GM18519 (cell line): ENCODE results near the gene TEN1.
"Not testable (repeated sequence)": the region's sequence is repeated elsewhere in the genome, so short reads cannot be mapped to it uniquely, and the experiment has no call there.

Experiments
- ATAC-seq: cut with Tn5 transposase; IDR thresholded peaks from one replicate; pipeline ENCODE4 v1.9.1; 2021; ENCODE audit warnings: mild to moderate bottlenecking, moderate library complexity; ENCODE audit not compliant: unreplicated experiment, low FRiP score

Gene TEN1, protein sequence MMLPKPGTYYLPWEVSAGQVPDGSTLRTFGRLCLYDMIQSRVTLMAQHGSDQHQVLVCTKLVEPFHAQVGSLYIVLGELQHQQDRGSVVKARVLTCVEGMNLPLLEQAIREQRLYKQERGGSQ

DNA sequence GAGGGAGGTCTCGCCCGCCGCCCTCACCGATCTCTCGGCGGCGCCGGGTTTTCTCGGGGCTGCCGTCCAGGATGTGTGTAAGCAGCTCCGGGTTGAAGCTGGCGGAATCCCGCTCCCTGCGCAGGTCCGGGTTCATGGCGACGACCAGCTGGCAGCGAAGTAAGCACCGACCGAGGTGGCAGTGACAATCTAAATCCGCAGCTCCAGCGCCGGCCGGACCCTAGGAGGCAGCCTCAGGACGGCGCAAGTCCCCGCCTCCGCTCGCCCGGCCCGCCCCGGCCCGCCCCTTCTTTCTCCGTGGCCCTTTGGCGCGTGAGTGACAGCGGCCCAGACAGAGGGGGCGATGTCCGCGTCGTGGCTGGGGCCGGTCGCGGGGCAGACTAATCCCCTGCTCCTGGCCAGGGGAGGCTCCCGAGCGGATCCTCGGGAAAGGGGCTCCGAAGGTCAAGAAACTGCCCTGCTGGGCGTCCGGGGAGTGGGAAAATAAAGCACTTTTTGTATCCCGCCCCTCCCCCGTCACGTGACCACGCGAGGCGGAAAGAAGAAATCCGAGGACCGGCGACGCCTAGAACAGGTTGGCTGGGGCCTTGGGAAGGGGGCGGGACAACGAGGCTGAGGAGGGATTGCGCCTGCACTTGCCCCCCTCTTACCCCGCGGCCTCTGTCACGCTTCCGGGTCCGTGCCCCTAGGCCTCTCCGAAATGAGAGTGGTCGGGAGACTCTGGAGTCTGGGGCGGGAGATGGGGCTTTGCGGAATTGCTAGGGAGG lies at the start of gene TEN1, which contains the start of gene ACOX1:
Gene TEN1 (plus strand): TSS at position 303 of the 767 bp plus-strand sequence. CDS start 6,953 bp downstream, outside the sequence.
Gene ACOX1 (minus strand): TSS at position 229 of the 767 bp plus-strand sequence. CDS start 93 bp downstream, at position 136.
- ATAC-seq: peak; percentile 71

DNA sequence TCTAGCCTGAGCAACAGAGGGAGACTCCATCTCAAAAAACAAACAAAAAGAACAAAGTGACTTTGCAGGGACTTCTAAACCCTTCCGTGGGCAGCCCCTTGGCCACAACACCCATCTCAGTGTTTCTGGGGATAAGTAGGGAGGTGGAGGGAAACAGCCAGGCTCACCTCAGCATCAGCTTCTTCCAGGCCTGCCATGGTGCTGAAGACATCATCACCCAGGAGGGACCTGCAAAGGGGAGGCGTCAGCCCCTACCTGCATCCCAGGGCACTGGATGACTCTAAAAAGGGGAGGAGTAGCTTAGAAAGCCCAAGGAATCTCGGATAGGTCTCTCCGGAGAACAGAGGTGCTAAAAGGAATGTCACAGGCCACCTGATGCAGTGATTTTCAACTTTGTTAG lies 48.0 kb upstream of the TEN1 start:
- ATAC-seq: no peak

DNA sequence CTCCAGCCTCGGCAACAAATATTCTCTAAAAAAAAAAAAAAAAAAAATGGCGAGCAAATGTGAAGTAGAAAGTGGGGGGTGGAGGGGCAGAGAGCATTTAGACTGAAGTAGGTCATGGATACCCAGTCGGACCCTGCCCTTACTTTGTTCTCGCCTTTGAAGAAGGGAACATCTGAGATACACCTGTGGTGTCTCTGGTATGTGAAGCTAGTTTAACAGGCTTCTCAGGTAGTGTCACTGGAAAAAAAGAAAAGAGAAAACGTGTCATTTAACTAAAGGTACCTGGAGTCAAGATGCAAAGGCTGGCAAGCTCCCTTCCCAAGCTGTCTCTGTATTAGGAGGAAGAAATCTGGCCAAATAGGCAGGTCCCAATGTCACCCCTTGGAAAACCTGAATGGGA lies 46.2 kb upstream of the TEN1 start:
- no peak for ATAC-seq

DNA sequence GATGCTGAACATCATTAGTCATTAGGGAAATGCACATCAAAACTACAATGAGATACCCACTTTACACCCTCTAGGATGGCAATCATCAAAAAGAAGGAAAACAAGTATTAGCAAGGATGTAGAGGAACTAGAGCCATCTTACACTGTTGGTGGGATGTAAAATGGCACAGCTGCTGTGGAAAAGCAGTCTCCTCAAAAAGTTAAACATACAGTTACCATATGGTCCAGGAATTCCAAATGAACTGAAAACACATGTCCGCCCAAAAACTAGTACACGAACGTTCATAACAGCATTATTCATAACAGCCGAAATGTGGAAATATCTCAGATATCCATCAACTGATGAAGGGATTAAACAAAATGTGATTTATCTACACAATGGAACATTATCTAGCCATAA lies 45.2 kb upstream of the TEN1 start:
- no peak for ATAC-seq

DNA sequence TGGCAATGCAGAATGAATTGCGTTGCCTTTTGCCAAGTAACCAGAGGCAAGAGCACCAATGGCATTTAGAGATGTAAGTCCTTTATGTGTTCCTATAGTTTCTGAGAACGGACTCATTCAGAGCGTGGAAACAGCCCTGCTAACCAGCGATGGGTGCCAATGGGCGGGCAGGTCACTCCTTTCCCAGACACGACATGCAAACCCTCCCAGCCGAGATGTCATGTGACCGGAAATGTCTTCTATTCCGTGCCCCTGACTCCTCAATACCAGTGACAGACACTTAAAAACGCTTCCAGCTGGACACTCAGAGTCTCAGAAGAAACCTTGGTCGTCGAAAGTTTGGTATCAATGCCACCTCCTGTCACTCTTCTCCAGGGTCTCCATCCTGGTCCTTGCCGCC lies 41.4 kb upstream of the TEN1 start:
- no peak for ATAC-seq

DNA sequence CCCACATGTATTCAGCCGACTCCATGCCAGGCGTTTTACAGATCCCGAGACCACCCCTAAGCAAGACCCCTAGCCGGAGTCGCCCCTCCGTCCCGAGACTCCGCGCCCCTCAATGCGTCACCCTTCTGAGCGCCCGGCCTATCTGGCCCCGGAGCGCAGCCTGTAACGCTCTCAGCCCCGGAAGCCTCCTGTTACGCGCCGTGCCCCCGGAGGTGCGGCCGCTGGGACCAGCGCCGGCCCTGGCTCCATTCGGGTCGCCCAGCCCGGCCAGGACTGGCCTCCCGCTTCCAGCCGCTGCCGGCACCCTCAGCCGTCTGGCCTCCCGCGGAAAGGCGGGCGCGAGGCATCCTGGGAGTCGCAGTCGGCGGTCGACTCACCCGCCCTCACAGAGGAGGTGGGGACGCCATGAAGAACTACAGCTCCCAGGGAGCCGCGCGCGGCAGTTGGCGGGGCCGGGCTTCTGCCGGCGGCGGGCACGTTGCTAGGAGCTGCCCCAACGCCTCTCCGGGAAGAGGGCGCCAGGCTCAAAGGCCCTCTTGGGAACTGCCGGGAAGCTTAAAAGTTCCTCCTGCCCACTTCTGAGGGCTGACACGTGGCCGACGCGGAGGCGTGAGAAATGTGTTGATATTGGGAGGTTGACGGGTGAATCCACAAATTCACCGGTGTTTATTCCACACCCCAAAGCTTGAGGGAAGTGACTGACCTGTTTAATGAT lies 38.2 kb upstream of the TEN1 start, which contains the start of gene FBF1:
Gene FBF1 (minus strand): TSS at position 316 of the 715 bp plus-strand sequence. CDS start 2,893 bp downstream, outside the sequence.
- ATAC-seq: peak; percentile 82

DNA sequence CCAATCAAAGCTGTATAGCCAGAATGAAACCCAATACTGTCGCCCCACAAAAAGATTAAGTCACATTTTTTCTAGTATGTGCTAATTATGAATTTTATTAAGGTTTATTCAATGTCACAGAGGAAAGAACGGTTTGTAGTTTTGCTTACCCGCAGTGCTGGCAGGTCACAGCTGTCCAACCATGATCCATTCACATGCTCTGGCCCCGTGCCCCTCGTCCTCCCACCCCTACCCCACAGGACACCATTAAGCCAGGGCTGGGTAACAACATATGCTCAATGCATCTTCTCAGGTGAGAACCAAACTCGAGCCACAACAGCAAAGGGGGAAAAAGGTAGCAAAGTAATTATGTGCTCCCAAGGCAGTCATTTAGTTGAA lies 37.6 kb upstream of the TEN1 start:
- ATAC-seq: no peak

DNA sequence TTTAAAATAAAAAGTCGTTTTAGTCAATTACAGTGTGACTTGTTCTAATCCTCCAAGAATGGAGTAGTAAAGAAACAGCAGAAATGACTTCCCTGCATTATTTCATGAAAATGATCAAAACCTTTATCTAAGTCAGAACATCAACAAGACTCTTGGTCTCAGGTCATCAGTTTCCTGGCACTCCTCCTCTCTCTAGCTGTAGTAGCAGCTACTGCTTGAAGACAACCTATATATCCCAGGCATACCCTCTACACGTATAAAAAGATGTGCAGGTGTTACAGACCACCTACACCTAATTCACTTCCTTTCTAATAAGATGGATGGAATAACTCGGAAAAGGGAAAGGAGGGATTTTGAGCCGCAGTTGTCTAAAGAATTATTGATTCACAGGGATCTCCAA lies 36.6 kb upstream of the TEN1 start:
- no peak for ATAC-seq

DNA sequence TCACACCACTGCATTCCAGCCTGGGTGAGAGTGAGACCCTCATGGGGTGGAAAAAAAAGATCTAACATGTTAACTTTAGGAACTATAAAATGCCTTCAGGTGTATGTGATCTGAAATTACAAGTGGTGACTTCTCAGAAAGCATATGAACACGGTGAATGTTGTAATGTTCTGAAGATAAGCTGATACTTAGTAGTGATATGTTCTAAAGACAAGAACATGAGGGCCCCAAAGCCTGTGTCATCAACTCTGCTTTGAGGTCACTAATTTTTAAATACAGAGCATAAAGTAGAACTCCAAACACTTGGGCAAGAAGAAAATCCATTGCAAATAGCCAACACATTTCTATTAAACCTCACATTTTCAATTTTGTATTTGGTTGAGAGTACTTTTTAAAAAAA lies 35.5 kb upstream of the TEN1 start:
- ATAC-seq: no peak

DNA sequence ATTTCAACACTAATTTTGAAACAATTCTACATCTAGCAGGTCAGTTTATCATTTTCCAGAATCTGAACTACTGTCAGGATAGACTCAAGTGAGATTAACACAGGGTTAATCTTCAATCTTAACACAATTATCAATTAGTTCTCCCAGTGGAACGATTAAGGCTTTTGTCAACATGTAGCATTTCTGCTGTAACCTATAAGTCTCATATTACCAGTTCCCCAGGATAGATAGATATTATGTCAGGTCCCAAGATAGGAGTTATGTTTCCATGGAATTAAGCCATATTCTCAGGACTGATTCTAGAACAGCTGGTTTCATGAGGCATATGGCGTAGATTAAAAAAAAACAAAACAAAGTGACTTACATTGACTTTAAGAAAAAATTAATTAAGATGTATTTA lies 33.8 kb upstream of the TEN1 start:
- no peak for ATAC-seq

DNA sequence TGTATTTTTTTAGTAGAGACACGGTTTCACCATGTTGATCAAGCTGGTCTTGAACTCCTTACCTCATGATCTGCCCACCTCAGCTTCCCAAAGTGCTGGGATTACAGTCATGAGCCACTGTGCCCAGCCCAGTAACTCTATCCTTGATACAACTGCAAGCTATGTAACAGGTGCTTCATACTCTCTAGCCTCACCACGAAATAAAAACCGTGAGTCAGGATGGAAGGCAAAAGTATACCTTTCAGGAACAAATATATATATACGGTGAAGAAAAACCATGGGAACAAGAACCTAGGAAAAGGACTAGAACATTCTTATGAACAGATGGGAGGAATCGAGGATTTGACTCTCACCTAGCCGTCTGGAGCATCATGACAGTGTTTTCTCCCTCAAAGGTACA lies 28.6 kb upstream of the TEN1 start:
- no peak for ATAC-seq

DNA sequence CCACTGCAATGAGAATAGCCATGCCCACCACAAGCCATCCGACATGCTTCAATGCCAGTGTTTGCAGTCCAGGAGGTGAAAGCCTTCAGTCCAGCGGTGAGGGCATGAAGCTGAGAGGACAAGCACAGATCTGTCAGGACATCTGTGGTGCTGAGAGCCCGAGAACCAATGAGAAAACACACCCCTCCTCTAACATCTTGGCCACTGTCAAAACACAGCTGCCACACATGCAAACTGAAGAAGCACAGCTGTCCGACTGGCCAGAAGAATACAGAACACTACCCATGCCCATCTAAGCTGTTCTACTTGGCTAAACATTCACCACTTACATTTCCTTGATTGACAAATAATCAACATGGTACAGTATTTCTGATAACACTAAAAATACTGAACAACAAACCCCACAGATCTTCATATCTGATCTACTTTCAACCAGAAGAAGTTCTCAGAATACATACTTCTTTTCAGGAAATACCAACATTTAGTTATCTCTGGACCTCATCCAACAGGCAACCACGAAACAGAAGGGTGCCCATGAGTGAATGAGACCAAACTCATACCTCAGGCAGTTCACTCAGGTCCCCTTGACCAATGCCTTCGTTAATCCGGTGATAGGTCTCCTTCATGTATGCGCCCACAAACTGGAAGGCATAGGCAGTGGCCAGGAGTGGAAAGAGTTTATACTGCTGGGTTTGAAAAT lies 28.0 kb upstream of the TEN1 start:
- no peak for ATAC-seq

DNA sequence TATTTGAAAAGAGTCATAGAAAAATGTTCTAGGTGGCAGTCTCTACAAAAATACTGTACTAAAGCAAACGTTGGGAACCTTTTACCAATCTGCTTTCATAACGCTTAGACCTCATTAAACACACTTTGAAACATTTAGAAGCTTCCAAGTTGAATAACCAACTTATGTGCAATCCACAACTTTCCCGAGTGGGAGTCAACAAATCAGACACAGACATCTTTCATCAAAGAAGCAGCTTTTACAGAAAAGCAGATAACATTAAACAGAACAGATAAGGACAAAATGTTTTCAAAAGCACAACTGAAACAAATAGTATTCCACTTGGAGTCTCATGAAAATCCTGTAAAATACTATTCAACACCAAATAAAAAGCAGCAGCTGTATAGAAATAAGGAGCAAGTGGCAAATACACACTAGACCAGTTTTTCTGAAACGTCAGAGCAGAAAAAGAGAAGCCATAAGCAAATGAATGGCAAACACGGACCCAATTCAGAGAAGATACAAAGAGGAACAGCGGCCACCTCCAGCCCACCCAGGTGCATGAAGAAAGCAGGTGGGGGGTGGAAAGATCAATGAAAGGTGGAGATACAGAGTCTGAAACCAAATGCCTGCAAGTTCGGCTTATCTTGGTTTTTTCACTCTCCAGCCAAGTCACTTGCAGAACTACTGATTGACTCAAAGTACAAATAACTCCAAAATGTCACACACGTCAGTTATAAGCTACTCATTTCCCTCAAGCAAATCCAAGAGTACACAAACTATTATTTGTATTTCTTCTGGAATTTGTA lies 19.8 kb upstream of the TEN1 start:
- no peak for ATAC-seq

DNA sequence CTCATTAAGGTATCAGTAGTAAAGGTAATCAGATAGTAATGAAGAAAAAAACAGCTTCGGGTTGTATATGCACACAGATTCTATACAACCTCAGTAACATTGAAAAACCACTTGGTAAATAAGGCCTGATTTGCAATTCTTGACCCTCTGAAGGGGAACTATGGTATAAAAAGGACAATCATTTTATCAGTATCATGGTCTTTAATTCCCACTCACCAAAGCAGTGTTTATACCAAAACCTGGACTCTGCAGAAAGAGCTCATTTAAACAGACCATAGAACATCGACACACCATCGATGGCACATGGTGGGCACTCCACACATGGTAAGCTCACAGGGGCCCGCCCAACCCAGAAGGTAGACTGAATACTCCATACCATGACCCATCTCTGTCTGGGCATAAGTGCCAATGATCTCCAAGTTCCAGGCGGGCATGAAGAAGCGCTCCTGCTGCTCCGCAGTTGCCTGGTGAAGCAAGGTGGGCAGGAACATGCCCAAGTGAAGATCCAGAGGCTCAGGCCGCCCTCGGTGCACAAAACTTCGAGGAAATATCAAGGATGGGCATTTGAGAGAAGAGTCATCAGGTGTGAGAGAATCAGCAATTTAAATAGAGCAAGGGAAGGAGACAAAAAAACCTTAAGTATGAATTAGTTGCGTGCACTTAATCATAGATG lies 19.1 kb upstream of the TEN1 start:
- no peak for ATAC-seq

DNA sequence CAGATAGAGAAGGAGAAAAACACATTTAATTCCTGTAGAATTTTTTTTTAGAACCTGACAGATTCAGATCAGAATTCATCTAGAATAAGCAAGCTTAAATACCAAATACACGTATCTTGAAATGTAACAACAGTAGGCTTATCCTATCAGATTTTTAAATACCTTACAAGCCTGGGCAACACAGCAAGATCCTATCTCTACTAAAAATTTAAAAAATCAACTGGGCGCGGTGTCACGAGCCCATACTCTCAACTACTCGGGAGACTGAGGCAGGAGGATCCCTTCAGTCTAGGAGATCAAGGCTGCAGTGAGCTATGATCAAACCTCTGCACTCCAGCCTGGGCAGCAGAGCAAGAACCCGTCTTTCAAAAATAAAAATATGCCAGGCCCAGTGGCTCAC lies 13.6 kb upstream of the TEN1 start:
- no peak for ATAC-seq

DNA sequence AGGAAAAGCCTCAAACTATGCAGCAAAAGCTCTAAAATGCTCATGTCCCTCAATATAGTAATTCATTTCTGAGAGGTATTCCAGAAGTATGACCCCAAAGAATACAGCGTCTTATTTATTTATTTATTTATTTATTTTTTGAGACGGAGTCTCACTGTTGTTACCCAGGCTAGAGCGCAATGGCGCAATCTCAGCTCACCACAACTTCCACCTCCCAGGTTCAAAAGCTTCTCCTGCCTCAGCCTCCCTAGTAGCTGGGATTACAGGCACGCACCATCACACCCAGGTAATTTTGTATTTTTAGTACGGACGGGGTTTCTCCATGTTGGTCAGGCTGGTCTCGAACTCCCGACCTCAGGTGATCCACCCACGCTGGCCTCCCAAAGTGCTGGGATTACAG lies 10.0 kb upstream of the TEN1 start:
- ATAC-seq: not testable (repeated sequence)

DNA sequence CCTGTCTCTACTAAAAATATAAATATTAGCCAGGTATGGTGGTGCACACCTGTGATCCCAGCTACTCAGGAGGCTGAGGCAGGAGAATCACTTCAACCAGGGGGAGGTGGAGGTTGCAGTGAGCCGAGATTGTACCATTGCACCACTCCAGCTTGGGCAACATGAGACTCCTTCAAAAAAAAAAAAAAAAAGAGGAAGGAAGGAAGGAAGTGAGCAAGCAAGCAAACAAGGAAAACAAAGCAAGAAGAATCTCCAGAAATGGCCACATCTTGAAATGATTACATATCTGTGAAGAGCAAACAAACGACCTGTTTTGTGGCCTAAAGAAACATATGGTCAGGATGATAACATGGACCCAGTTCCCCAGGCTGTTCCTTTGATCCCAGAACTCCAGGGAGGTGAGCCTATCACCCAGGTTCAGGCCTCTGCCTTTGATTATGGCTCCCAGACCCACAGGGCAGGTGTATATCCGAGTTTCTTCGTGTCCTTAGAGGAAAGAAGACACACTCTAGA lies 9.0 kb upstream of the TEN1 start:
- ATAC-seq: no peak

DNA sequence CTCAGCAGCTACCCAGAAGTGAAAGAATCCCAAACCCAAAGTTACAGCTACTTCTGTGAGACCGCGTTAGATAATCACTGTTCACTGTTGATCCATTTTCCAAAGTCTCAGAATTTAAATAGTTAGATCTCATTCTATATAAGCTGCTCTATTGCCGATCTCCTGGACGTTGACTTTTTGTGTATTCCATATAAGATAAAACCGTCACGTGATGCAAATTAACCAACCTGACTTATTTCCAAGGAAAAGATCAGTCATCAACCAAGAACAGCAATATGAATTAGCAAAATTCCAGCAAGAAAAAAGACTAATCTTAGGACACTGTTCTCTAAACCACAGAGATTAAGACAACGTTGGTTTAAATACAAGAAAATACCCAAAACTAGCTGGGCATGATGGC lies 8.4 kb upstream of the TEN1 start:
- ATAC-seq: no peak

DNA sequence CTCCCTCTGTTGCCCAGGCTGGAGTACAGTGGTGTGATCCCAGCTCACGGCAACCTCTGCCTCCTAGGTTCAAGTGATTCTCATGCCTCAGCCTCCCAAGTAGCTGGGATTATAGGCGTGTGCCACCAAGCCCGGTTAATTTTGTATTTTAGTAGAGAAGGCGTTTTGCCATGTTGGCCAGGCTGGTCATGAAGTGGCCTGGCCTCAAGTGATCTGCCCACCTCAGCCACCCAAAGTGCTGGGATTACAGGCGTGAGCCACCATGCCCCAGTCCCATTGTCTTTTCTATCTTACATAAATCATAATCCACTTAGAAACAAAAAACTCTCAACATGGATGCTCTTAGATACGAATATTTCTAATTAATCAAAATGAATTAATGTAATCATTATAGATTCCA lies 3.9 kb upstream of the TEN1 start:
- ATAC-seq: not testable (repeated sequence)
